BE2C (cell line): ENCODE results near the gene SHB.

Experiments
- DNase-seq: peaks from one replicate; pipeline ENCODE4 v3.0.0-alpha.2; 2020
- H3K27me3 ChIP-seq: fragments of 250-450 bp; sonication (Bioruptor Pico); 2 replicates; pipeline ENCODE4 v1.5.1; 2020; ENCODE audit warnings: mild to moderate bottlenecking
- H3K36me3 ChIP-seq: fragments of 250-450 bp; sonication (Bioruptor Pico); 2 replicates; pipeline ENCODE4 v1.5.1; 2020; ENCODE audit warnings: mild to moderate bottlenecking
- H3K4me1 ChIP-seq: fragments of 250-450 bp; sonication (Bioruptor Pico); 2 replicates; pipeline ENCODE4 v1.5.1; 2020
- H3K4me3 ChIP-seq: 2 replicates; pipeline ENCODE4 v1.5.1; 2011; ENCODE audit warnings: low read depth, low read length
- H3K9me3 ChIP-seq: fragments of 250-450 bp; sonication (Bioruptor Pico); 2 replicates; pipeline ENCODE4 v1.5.1; 2020
- TF ChIP-seq, protein P1 (sequence below): IDR thresholded peaks from 2 replicates; pipeline ENCODE4 v1.5.1; 2012; ENCODE audit warnings: mild to moderate bottlenecking, low read depth, low read length

Gene SHB

GRCh38 chr9:37909326-37909725 is 159.7 kb downstream of the SHB start:
- Histone ChIP-seq H3K27me3 (no peaks in the 10 kb centered on the region), H3K9me3 (no peaks in the 10 kb centered on the region), H3K4me3 (no peak overlapping the region), H3K4me1 (peaks cover 4% of the 10 kb centered on the region), H3K36me3 (no peaks in the 10 kb centered on the region)
- DNase-seq: no peak
- TF ChIP-seq, protein P1, sequence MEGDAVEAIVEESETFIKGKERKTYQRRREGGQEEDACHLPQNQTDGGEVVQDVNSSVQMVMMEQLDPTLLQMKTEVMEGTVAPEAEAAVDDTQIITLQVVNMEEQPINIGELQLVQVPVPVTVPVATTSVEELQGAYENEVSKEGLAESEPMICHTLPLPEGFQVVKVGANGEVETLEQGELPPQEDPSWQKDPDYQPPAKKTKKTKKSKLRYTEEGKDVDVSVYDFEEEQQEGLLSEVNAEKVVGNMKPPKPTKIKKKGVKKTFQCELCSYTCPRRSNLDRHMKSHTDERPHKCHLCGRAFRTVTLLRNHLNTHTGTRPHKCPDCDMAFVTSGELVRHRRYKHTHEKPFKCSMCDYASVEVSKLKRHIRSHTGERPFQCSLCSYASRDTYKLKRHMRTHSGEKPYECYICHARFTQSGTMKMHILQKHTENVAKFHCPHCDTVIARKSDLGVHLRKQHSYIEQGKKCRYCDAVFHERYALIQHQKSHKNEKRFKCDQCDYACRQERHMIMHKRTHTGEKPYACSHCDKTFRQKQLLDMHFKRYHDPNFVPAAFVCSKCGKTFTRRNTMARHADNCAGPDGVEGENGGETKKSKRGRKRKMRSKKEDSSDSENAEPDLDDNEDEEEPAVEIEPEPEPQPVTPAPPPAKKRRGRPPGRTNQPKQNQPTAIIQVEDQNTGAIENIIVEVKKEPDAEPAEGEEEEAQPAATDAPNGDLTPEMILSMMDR: no peak

DNA sequence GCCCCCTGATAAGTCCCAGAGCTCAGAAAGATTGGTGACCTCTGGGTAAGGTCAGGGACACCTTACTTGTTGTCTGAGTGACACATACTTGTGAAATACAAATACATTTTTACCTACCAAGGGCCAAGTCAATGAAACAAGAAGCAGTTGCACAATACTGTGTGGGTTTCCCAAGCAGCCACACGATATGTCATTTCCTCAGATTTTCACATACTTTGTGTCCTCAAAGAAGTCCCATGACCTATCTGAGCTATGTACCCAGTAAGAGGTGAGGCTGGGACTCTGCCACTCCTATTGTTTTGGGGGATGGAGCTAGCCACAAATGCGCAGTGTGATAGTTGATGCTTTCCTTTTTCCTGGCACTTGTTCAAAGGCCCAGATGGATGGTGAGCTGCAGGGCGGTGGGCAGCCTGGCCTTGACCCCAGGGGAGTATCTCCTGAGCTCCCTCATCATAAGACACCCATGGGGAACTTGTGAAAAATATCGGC is 160.3 kb downstream of the SHB start:
- Histone ChIP-seq H3K9me3 (no peaks in the 10 kb centered on the region), H3K36me3 (no peaks in the 10 kb centered on the region), H3K4me3 (no peak overlapping the region), H3K27me3 (no peaks in the 10 kb centered on the region), H3K4me1 (no peaks in the 10 kb centered on the region; the same call in none of the 2 replicates)
- no peak for DNase-seq
- TF ChIP-seq, protein P1: no peak

DNA sequence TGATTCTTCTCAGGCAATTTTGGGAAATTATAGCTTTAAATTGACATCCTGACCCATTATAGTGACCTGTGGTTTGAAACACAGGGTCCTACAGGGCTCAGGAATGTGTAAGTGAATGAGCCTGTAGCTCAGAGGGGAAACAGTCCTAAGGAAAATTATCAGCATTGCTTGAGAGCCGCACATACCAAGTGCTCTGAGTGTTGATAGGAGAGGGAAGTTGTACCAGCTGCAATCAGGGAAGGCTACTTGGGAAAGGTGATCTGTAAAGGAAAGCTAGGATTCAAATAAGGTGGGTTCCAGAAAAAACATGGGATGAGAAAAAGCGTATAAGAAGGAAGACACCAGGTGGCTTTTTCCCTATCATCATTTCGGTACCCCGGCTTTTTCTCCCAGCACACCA is 160.7 kb downstream of the SHB start:
- Histone ChIP-seq H3K27me3 (no peaks in the 10 kb centered on the region), H3K9me3 (no peaks in the 10 kb centered on the region), H3K4me1 (no peaks in the 10 kb centered on the region; the same call in none of the 2 replicates), H3K4me3 (no peak overlapping the region), H3K36me3 (no peaks in the 10 kb centered on the region)
- DNase-seq: no peak
- TF ChIP-seq, protein P1: no peak

DNA sequence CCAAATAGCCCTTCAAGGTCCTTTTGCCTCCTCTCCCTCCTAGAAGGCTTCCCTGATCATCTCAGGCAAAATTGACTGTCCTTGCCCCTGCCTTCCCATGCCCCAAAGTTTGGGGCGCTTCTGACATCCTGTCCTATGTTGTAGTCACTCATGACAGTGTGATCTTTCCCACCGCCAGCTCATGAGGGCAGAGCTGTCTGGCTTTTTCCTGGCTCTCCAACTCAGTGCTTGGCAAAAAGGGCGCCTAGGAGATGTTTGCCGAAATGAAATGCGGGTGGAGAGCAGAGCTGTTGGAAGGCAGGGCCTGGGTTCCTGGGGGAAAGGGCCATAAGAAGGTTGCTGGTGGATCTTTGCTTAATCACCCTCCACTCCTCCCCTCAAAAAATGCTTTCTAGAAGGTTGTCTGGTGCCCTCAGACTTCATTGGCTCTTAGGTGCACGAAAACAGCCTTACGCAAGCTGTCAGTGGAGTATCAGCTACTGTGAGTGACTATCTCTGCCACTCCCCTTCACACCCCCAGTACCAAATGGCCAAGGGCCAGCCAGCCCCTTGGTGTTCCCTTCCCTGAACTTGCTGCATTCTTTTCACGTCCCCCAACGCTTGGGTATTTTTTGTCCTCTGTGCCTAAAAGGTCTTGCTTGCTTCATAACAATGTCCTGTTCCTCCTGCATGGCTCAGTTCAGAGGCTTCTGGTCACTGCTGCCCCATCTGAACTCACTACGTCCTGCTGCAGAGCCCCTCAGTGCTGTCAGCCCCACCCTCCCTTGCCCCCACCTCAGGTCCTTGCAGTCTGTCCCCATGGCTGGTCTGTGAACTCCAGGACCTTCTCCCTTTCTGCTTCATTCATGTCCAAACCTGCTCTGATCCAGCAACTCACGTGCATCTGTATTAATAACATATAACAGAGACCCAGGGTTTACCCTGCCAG is 162.5 kb downstream of the SHB start:
- Histone ChIP-seq H3K4me3 (no peak overlapping the region), H3K9me3 (no peaks in the 10 kb centered on the region), H3K27me3 (no peaks in the 10 kb centered on the region), H3K4me1 (no peaks in the 10 kb centered on the region; the same call in none of the 2 replicates), H3K36me3 (no peaks in the 10 kb centered on the region)
- DNase-seq: no peak
- TF ChIP-seq, protein P1: no peak

GRCh38 chr9:37905776-37906175 is 163.3 kb downstream of the SHB start:
- no peak overlapping the region for H3K4me3 ChIP-seq
- no peaks in the 10 kb centered on the region; the same call in none of the 2 replicates for H3K4me1 ChIP-seq
- H3K27me3 ChIP-seq: no peaks in the 10 kb centered on the region
- H3K9me3 ChIP-seq: no peaks in the 10 kb centered on the region
- H3K36me3 ChIP-seq: no peaks in the 10 kb centered on the region
- TF ChIP-seq, protein P1: no peak
- DNase-seq: no peak

- no peaks in the 10 kb centered on the region; the same call in none of the 2 replicates for H3K4me1 ChIP-seq
- no peaks in the 10 kb centered on the region for H3K27me3 ChIP-seq
- TF ChIP-seq, protein P1: no peak
- no peaks in the 10 kb centered on the region for H3K36me3 ChIP-seq
- H3K4me3 ChIP-seq: no peak overlapping the region; the same call in 1 of the 2 replicates
- H3K9me3 ChIP-seq: no peaks in the 10 kb centered on the region
- DNase-seq: no peak
Measured at GRCh38 chr9:37905131-37905505, 163.9 kb downstream of the SHB start.
